Esophagus (tissue), 2 donors: Measurements from ENCODE around the gene BSND. TPM values are rescaled to one million over a fixed set of nuclear protein-coding genes. Genes with fewer than 3 reads are reported as not detected.

Experiments used
- H3K27ac ChIP-seq, 2 donors: one replicate each; pipeline ENCODE4 v1.5.1; 2013; ENCODE audit warnings: low read depth in 2 of 2, mild to moderate bottlenecking in 2 of 2, inconsistent platforms in 1 of 2, low read length in 1 of 2, moderate library complexity in 1 of 2
- H3K27me3 ChIP-seq, 2 donors: one replicate each; pipeline ENCODE4 v1.6.1; 2013; ENCODE audit warnings: low read length in 2 of 2, control low read depth in 1 of 2, mild to moderate bottlenecking in 1 of 2; ENCODE audit not compliant: insufficient read depth in 2 of 2, control insufficient read depth in 1 of 2
- H3K36me3 ChIP-seq, 2 donors: one replicate each; pipeline ENCODE4 v1.6.1; 2013; ENCODE audit warnings: low read length in 1 of 2; ENCODE audit not compliant: control insufficient read depth in 2 of 2, insufficient read depth in 2 of 2
- H3K4me1 ChIP-seq, 2 donors: one replicate each; pipeline ENCODE4 v1.6.1; 2013; ENCODE audit warnings: low read length in 1 of 2; ENCODE audit not compliant: control insufficient read depth in 2 of 2, insufficient read depth in 2 of 2
- H3K4me3 ChIP-seq, 2 donors: one replicate each; pipeline ENCODE4 v1.5.1; 2013; ENCODE audit warnings: low read length in 2 of 2, mild to moderate bottlenecking in 2 of 2, low read depth in 1 of 2, moderate library complexity in 1 of 2
- H3K9me3 ChIP-seq, 2 donors: one replicate each; pipeline ENCODE4 v1.6.1; 2013; ENCODE audit warnings: mild to moderate bottlenecking in 2 of 2, low read depth in 1 of 2, low read length in 1 of 2, moderate library complexity in 1 of 2; ENCODE audit not compliant: control insufficient read depth in 2 of 2, insufficient read depth in 1 of 2
- WGBS, 2 donors: extraction: QIAGEN DNeasy Blood & Tissue Kit; methylation state at CpG; one replicate each; pipeline ENCODE4 v1.1.7; 2013; 5-methylcytosine and 5-hydroxymethylcytosine counted together
- polyA plus RNA-seq, 2 donors: library from polyadenylated mRNA; stranded (reverse); fragments of 200-250 nt; gene quantifications; one replicate each; pipeline ENCODE4 v1.2.3, GENCODE V29; 2013
- donor health status: healthy with polysubstance abuse.
- donor health status: Bipolar disorder and iron deficiency.

The BSND gene
- polyA plus RNA-seq, 2 donors = not detected

DNA sequence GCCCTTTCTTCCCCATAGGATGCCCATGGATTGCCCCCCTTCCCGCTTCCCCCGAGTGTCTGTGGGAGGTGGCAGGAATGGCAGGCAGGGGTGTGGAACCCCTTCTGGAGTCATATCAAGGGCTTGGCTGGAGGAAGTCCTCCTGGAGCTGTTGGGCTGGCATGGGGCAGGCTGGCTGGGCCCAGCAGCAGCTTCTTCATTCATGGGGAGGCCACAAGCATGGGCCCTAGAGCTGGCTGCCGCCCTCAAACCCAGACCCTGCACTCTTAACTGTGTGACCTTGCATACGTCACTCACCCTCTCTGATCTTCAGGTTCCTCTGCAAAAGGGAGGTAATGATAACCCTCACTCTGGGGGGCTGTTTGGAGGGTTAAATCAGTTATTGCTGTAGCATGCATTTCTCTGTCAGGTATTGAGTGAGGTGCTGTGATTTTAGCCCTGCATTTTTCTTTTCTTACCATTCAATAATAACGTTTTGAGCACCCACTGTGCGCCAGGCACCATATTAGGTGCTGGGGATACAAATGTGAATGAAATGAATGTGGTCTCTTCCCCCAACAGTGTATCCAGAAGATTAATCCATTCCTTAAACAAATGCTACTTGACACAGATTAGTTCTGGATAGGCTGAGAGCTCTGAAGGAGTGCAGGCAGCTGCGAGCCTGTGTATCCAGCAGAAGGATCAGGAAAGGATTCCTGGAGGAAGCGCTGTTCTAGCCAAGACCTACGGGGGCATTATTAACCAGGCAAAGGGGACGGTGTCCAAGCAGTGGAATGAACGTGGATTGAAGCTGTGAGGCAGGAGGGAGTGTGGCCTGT is 49.9 kb downstream of the BSND start:
- WGBS, 2 donors = 82 to 83% methylated on average over 11 of the region's 11 CpGs
- H3K36me3 ChIP-seq = peaks cover 0 to 14% of the 10 kb centered on the region in 2 donors
- H3K4me3 ChIP-seq = no peak overlapping the region
- H3K9me3 ChIP-seq = no peaks in the 10 kb centered on the region
- H3K27ac ChIP-seq = no peak overlapping the region
- no peaks in the 10 kb centered on the region for H3K4me1 ChIP-seq
- no peaks in the 10 kb centered on the region for H3K27me3 ChIP-seq

DNA sequence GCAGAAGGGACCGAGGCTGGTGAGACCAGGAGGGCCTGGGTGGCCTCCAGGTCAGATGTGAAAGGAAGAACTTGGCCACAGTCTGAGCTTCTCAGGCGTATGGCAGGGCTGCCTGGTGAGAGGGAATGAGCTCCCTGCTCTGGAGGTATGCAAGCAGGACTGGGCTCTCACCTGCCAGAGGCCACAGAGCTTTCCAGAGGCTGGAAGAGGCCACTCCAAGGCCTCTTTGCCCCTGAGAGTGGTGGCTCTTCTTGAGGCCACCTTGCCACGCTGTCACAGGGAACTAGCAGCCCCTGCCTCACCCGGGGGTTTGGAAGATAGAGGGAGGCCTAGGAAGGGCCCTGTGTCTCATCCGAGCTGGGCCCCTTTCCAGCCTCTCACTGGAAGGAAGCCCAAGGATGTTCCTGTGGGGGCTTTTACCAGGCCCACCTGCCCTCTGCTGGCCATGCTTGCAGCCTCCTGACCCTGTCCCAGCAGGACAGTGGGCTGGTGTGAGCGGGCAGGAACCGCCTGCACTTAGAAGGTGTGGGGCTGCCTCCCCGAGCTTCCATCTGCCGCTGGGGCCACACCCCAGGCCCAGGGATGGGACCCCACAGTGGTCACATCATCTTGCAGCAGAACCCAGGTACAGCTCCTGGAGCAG is 50.7 kb downstream of the BSND start:
- Histone ChIP-seq H3K27me3 (no peaks in the 10 kb centered on the region), H3K4me1 (no peaks in the 10 kb centered on the region), H3K36me3 (peaks cover 0 to 14% of the 10 kb centered on the region in 2 donors), H3K4me3 (no peak overlapping the region), H3K27ac (no peak overlapping the region), H3K9me3 (no peaks in the 10 kb centered on the region)
- 90 to 91% methylated on average over 9 of the region's 9 CpGs for WGBS, 2 donors

DNA sequence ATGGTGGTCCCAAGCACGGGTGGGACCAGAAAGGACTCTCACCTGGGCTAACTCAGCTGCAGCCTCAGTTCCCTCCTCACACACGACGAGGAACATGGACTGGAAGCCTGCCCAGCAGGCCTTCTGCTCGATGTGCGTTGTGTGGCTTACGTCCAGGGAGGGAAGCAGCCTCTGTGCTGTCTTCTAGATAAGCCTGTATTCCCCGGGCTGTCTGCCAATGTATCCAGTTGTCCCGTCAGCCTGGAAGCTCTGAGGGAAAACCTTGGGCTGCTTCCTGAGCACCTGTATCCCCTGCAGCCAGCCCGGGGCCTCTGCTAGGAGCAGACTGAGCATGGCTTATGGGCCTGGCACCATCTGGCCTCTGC is 51.2 kb downstream of the BSND start:
- Histone ChIP-seq H3K27me3 (no peaks in the 10 kb centered on the region), H3K9me3 (no peaks in the 10 kb centered on the region), H3K4me3 (no peak overlapping the region), H3K4me1 (no peaks in the 10 kb centered on the region), H3K36me3 (peaks cover 0 to 11% of the 10 kb centered on the region in 2 donors), H3K27ac (no peak overlapping the region)
- WGBS, 2 donors = 42 to 43% methylated on average over 8 to 9 of the region's 9 CpGs

DNA sequence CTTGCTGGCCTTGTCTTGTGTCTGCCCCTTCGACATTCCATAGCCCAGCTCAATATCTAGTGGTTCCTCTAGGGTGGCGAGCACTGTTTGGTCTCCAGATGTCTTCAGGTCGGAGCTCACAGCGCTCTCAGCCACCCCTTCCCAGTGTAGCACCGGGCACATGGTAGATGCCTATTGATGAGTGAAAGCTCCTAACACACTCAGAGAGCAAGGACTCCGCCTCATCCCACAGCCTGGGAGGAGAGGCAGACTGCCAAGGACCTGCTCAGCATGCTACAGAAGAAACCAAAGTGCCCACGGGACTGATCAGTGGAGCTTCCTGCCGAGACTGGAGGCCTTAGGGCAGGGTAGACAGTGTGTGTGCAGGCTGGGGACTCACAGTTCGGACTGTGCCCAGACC is 51.5 kb downstream of the BSND start:
- no peaks in the 10 kb centered on the region for H3K9me3 ChIP-seq
- no peak overlapping the region for H3K27ac ChIP-seq
- H3K36me3 ChIP-seq = peaks cover 2 to 10% of the 10 kb centered on the region in 2 donors
- no peak overlapping the region for H3K4me3 ChIP-seq
- no peaks in the 10 kb centered on the region for H3K27me3 ChIP-seq
- H3K4me1 ChIP-seq = no peaks in the 10 kb centered on the region
- WGBS, 2 donors = 64 to 66% methylated on average over 9 of the region's 9 CpGs

DNA sequence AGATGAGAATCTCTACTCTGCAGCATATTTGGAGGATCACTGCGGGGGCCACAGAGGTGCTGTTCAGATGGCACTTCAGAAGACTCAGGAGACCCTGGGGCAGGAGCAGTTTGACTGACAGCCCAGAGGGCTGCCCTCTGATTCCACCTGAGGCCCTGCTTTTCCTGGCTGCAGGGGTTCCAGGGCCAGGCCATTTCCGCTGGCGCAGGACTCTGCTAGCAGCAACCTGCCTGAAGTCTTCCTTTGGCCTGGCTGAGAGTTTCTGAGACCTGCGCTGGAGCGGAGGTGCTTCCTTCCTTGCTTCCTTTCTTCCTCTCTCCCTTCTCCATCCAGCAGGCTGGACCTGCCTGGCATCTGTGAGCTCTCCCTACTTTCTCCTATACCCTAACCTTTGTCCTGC is 52.4 kb downstream of the BSND start:
- H3K27ac ChIP-seq = no peak overlapping the region
- peaks cover 2 to 10% of the 10 kb centered on the region in 2 donors for H3K36me3 ChIP-seq
- 86 to 87% methylated on average over 5 of the region's 5 CpGs for WGBS, 2 donors
- no peaks in the 10 kb centered on the region for H3K4me1 ChIP-seq
- no peaks in the 10 kb centered on the region for H3K9me3 ChIP-seq
- no peak overlapping the region for H3K4me3 ChIP-seq
- no peaks in the 10 kb centered on the region for H3K27me3 ChIP-seq

DNA sequence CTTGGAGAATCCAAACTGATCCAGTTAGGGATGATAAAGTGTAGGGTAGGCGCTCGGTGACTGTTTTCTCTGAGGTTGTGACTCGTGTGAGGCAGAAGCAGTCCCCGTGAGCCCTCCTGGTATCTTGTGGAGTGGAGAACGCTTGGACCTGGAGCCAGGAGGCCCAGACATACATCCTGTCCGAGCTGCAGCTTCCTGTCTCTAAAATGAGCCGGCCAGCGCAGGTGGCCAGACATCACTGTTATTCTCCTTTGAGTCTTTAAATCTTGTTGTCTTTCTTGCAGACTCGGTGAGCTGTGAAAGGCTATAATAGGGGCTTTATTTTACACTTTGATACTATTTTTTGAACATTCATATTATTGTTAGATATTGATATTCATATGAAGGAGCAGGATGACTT is 52.9 kb downstream of the BSND start:
- no peaks in the 10 kb centered on the region for H3K9me3 ChIP-seq
- H3K27me3 ChIP-seq = no peaks in the 10 kb centered on the region
- H3K27ac ChIP-seq = no peak overlapping the region
- peaks cover 2 to 13% of the 10 kb centered on the region in 2 donors for H3K36me3 ChIP-seq
- no peaks in the 10 kb centered on the region for H3K4me1 ChIP-seq
- 68 to 79% methylated on average over 9 of the region's 9 CpGs for WGBS, 2 donors
- no peak overlapping the region for H3K4me3 ChIP-seq

DNA sequence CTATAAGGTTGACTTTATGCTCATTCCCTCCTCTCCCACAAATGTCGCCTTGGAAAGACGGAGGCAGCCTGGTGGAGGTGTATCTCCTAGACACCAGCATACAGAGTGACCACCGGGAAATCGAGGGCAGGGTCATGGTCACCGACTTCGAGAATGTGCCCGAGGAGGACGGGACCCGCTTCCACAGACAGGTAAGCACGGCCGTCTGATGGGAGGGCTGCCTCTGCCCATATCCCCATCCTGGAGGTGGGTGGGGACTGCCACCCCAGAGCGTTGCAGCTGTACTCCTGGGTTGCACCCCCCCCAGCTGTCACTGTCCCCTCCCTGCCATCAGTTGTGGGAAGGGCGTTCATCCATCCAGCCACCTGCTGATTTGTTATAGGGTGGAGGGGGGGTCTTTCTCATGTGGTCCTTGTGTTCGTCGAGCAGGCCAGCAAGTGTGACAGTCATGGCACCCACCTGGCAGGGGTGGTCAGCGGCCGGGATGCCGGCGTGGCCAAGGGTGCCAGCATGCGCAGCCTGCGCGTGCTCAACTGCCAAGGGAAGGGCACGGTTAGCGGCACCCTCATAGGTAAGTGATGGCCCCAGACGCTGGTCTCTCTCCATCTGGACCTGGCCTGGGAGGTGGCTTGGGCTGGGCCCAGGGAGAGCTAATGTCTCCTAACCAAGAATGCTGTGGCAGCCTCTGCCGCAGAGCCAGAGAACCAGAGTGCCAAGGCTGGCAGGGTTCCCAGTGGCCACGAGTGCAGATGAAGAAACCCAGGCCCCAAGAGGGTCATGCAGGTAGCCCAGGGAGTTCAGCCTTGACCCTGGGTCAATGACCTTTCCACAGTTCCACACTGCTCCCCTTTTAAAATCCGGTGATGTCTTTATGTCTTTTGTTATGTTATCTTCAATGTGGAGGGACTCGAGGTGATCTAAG is 53.7 kb downstream of the BSND start:
- Histone ChIP-seq H3K4me3 (no peak overlapping the region), H3K36me3 (peaks cover 2 to 12% of the 10 kb centered on the region in 2 donors), H3K27ac (no peak overlapping the region), H3K27me3 (no peaks in the 10 kb centered on the region), H3K9me3 (no peaks in the 10 kb centered on the region), H3K4me1 (no peaks in the 10 kb centered on the region)
- 89% methylated on average over 28 to 29 of the region's 29 CpGs for WGBS, 2 donors

DNA sequence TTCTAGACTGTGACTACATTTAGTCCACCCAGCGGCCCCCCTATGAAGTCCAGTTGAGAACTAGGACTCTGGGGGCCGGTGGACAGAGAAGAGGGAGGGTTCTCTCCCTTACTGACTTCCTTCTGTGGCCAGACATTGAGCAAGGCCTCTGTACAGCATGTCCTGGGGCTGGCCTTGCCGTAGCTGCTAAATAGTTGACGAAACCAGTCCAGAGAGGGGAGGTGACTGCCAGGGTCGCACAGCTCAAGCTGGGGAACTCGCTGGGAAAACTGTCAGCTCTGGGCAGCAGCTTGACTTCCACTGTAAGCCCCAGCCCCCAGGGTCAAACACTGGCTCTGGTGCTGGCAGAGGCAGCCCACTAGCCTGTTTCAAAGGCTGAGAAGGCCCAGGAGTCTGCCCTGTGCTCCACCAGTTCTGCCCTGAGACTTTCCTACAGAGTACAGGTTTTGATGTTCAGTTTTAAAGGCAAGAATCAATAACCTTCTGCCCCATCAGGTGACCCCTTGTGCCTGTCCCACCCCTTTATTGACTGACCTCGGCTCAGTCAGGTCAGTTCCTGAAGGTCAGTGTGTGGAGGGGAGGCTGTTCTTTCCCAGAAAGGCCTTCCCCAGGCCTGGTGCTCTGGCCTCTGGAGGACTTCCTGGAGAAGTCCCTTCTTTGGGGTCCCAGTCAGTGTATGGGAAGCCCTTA is 54.7 kb downstream of the BSND start:
- no peak overlapping the region for H3K4me3 ChIP-seq
- WGBS, 2 donors = 58 to 61% methylated on average over 7 of the region's 7 CpGs
- no peaks in the 10 kb centered on the region for H3K9me3 ChIP-seq
- no peak overlapping the region for H3K27ac ChIP-seq
- H3K36me3 ChIP-seq = peaks cover 2 to 13% of the 10 kb centered on the region in 2 donors
- no peaks in the 10 kb centered on the region for H3K27me3 ChIP-seq
- H3K4me1 ChIP-seq = no peaks in the 10 kb centered on the region

DNA sequence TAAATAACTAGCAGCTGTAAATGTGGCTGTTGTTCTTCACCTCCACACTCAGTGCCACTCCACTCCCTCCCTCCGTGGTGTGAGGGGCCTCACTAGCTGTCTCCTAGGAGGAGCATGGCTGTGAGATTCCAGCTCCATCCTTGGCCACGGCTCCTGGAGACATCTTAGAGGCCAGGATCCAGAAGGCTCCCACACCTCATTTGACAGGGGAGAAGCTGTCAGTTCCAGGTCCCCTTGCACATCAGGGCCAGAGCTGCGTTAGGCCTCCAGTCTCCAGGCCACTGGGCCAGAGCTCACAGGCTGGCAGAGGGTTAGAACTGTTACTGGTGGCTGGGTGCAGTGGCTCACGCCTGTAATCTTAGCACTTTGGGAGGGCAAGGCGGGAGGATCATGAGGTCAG is 55.7 kb downstream of the BSND start:
- H3K9me3 ChIP-seq = no peaks in the 10 kb centered on the region
- 92 to 94% methylated on average over 5 of the region's 5 CpGs for WGBS, 2 donors
- no peak overlapping the region for H3K4me3 ChIP-seq
- no peaks in the 10 kb centered on the region for H3K27me3 ChIP-seq
- peaks cover 2 to 19% of the 10 kb centered on the region in 2 donors for H3K36me3 ChIP-seq
- H3K27ac ChIP-seq = no peak overlapping the region
- H3K4me1 ChIP-seq = no peaks in the 10 kb centered on the region
